BLaER1 treated with 17β-estradiol and CSF1 and Interleukin-3, amounts not matched to agents 10 nM and 100 nM (cell line): Measurements from ENCODE around the gene EWSR1.
"Not testable (repeated sequence)": the region's sequence is repeated elsewhere in the genome, so short reads cannot be mapped to it uniquely, and the experiment has no call there.

Source experiments
- H3K27ac ChIP-seq, 11 experiments: shearing (Covaris generic); formaldehyde crosslinking; 2 replicates each; pipeline ENCODE4 v1.8.1; 2022
- H3K27me3 ChIP-seq, 11 experiments: shearing (Covaris generic); formaldehyde crosslinking; 2 replicates each; pipeline ENCODE4 v1.8.1; 2022
- H3K36me3 ChIP-seq, 11 experiments: shearing (Covaris generic); formaldehyde crosslinking; 2 replicates each; pipeline ENCODE4 v1.8.1; 2022
- H3K4me1 ChIP-seq, 10 experiments: shearing (Covaris generic); formaldehyde crosslinking; 2 replicates each; pipeline ENCODE4 v1.8.1; 2022
- H3K4me2 ChIP-seq, 11 experiments: shearing (Covaris generic); formaldehyde crosslinking; 2 replicates each; pipeline ENCODE4 v1.8.1; 2022
- H3K4me3 ChIP-seq, 10 experiments: shearing (Covaris generic); formaldehyde crosslinking; 2 replicates each; pipeline ENCODE4 v1.8.1; 2022
- H3K9ac ChIP-seq, 11 experiments: shearing (Covaris generic); formaldehyde crosslinking; 2 replicates each; pipeline ENCODE4 v1.8.1; 2022
- H3K9me3 ChIP-seq, 11 experiments: shearing (Covaris generic); formaldehyde crosslinking; replicated peaks in 1 of 11; 2 replicates each; pipeline ENCODE4 v1.8.1; 2022
- H4K20me1 ChIP-seq, 11 experiments: shearing (Covaris generic); formaldehyde crosslinking; 2 replicates each; pipeline ENCODE4 v1.8.1; 2022
- Cebpa-rat ChIP-seq, 11 experiments: shearing (Covaris generic); IDR thresholded peaks; 2 replicates each; pipeline ENCODE4 v1.8.1; 2022

The EWSR1 gene, protein sequence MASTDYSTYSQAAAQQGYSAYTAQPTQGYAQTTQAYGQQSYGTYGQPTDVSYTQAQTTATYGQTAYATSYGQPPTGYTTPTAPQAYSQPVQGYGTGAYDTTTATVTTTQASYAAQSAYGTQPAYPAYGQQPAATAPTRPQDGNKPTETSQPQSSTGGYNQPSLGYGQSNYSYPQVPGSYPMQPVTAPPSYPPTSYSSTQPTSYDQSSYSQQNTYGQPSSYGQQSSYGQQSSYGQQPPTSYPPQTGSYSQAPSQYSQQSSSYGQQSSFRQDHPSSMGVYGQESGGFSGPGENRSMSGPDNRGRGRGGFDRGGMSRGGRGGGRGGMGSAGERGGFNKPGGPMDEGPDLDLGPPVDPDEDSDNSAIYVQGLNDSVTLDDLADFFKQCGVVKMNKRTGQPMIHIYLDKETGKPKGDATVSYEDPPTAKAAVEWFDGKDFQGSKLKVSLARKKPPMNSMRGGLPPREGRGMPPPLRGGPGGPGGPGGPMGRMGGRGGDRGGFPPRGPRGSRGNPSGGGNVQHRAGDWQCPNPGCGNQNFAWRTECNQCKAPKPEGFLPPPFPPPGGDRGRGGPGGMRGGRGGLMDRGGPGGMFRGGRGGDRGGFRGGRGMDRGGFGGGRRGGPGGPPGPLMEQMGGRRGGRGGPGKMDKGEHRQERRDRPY

DNA sequence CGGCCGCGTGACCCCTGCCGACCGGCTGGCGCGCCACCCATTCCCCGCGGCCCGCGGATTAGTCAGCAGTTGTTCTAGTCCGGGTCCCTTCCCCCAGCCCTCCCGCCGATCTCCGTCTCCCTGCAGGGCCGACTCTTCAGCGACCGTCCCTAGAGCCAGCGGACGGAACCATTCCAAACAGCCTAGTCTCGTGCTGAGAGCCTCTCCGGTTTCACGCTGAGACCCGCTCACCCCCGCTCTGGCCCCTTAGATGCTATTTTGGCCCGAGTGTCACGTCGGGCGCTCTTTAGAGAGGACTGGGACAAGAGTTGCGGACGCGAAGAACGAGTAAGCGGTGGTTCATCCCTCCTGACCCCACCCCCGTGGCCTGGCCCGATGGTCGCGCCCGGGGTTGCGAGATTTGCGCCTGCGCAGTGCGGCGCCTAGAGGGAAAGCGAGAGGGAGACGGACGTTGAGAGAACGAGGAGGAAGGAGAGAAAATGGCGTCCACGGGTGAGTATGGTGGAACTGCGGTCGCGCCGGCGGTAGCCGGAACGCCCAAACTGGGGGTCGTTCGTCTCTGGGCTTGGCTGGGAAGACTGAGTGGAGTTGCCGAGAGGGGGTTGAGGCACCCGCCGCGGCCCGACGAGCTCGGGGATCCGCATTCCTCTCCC is at the start of gene EWSR1, which contains the start of gene RHBDD3:
Gene EWSR1, plus strand, starts transcription at position 411 of the 653 bp plus-strand sequence. Its CDS starts 69 bp downstream, at position 480.
Gene RHBDD3, minus strand, starts transcription at position 124 of the 653 bp plus-strand sequence. CDS start 2,355 bp downstream, outside the sequence.
- peak within 1 kb of the TSS; percentile 94 to 100 (median 97) for H3K4me2 ChIP-seq
- no peak for TF ChIP-seq Cebpa-rat (IDR thresholded peaks at IDR 0.05)
- H3K4me1 ChIP-seq = peaks cover 57 to 76% (median 70%) of the 10 kb centered on the region in 10 experiments
- H3K36me3 ChIP-seq = peaks cover 45 to 70% (median 61%) of the 10 kb centered on the region in 11 experiments
- peak within 1 kb of the TSS; percentile 88 to 98 (median 95) for H3K4me3 ChIP-seq
- H3K9ac ChIP-seq = peak within 1 kb of the TSS; percentile 98 to 100 (median 100)
- no peaks in the 10 kb centered on the region for H3K27me3 ChIP-seq
- H4K20me1 ChIP-seq = peaks cover 46 to 63% (median 58%) of the 10 kb centered on the region in 11 experiments
- no peaks in the 10 kb centered on the region for H3K9me3 ChIP-seq
- H3K27ac ChIP-seq = peak within 1 kb of the TSS; percentile 99 to 100 (median 100)

DNA sequence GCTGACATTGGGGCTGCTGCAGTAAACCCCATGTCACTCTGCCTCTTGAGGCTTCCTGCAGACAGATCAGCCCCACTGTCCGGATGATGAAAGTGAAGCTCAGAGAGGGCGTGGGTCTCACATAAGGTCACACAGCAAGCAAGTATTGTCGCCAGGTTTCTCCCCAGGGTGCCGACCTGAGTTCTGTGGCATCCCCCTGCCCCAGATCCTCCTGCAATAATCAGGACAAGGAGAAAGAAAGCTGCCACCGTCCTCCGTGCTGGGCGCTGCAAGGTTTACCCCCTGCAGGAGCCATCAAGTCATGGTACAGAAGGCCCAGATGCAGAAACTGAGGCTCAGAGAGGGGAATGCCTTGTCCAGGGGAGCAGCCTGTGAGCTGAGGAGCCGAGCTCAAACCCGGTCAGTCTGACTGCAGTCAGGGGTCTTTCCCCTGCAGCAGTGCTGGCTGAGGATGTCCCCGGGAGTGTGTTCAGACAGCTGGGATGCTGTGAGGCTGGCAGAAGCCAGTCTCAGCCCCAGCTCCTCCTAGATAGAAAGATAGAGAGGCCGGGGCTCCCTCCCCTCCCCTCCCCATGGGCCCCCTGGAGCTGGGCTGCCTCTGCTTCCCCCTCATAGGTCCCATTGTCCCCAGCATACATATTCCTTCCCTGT is 49.2 kb upstream of the EWSR1 start:
- H3K4me1 ChIP-seq = peaks cover 0 to 10% (median 5%) of the 10 kb centered on the region in 10 experiments; a peak in 10 of 20 replicates
- no peak overlapping the region for H3K27ac ChIP-seq
- peaks cover 0 to 41% (median 16%) of the 10 kb centered on the region in 11 experiments; a peak in 11 of 22 replicates for H4K20me1 ChIP-seq
- H3K4me2 ChIP-seq = no peak overlapping the region
- H3K9ac ChIP-seq = no peak overlapping the region
- H3K9me3 ChIP-seq = no peaks in the 10 kb centered on the region
- H3K27me3 ChIP-seq = peaks cover 0 to 54% (median 22%) of the 10 kb centered on the region in 11 experiments; a peak in 13 of 22 replicates
- H3K36me3 ChIP-seq = no peaks in the 10 kb centered on the region
- H3K4me3 ChIP-seq = no peak overlapping the region
- TF ChIP-seq Cebpa-rat (IDR thresholded peaks at IDR 0.05) = no peak

- not testable (repeated sequence) for H3K4me2 ChIP-seq, H3K4me1 ChIP-seq, H3K9me3 ChIP-seq, H3K4me3 ChIP-seq, H3K36me3 ChIP-seq, H3K9ac ChIP-seq, H3K27ac ChIP-seq
- peaks cover 0 to 49% (median 17%) of the 10 kb centered on the region in 11 experiments; a peak in 13 of 22 replicates for H3K27me3 ChIP-seq
- H4K20me1 ChIP-seq = peaks cover 0 to 38% (median 11%) of the 10 kb centered on the region in 11 experiments; a peak in 11 of 22 replicates
Measured at GRCh38 chr22:29219409-29219782, 48.7 kb upstream of the EWSR1 start.

DNA sequence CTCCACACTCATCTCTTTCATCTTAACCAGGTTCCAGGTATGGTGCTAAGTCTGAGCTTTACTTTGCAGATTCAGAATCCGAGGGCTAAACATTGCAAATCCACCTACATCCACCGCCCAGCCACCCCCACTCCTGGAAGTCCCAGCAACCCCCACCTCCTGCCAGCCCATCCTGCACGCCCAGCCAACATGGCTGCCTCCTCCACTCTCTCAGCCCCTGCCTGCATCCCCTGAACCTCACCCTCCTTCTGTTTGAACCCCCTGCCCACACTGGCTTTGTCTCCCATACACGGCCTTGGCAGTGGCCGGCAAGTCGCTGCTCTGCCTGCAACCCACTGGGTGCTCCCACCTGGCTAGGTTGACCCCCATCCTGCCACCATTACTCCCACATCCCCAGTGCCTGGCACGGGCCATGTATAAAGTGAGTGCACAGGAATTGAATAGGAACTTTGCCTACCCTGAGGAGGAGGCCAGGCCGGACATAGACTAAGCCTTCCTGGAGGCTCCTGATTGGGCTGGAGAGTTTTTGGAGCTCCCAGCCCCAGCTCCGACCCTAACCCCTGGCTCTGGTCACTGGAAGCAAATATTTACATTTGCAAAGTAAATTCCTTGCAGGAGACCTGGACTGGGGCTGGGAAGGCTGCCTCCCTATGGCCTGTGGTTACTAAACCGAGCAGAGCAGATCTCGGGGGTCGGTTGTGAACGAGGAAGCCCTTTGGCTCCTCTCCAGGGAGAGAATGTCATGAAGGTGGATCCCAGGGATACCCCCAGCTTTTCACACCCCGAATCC is 48.0 kb upstream of the EWSR1 start:
- peaks cover 0 to 36% (median 8%) of the 10 kb centered on the region in 11 experiments; a peak in 10 of 22 replicates for H4K20me1 ChIP-seq
- no peak overlapping the region for H3K27ac ChIP-seq
- H3K9ac ChIP-seq = no peak overlapping the region
- TF ChIP-seq Cebpa-rat (IDR thresholded peaks at IDR 0.05) = no peak
- no peaks in the 10 kb centered on the region for H3K36me3 ChIP-seq
- no peak overlapping the region for H3K4me3 ChIP-seq
- H3K27me3 ChIP-seq = peaks cover 0 to 42% (median 10%) of the 10 kb centered on the region in 11 experiments; a peak in 11 of 22 replicates
- no peaks in the 10 kb centered on the region for H3K9me3 ChIP-seq
- H3K4me1 ChIP-seq = peaks cover 0 to 13% (median 7%) of the 10 kb centered on the region in 10 experiments; a peak in 13 of 20 replicates
- H3K4me2 ChIP-seq = no peak overlapping the region

- Histone ChIP-seq H3K36me3 (no peaks in the 10 kb centered on the region), H3K4me3 (no peak overlapping the region), H3K27me3 (peaks cover 0 to 9% (median 0%) of the 10 kb centered on the region in 11 experiments; a peak in 3 of 22 replicates), H3K4me2 (no peak overlapping the region), H3K9me3 (no peaks in the 10 kb centered on the region), H3K27ac (no peak overlapping the region), H4K20me1 (peaks cover 0 to 19% (median 0%) of the 10 kb centered on the region in 11 experiments; a peak in 6 of 22 replicates), H3K4me1 (peaks cover 0 to 11% (median 3%) of the 10 kb centered on the region in 10 experiments; a peak in 9 of 20 replicates), H3K9ac (no peak overlapping the region)
- no peak for TF ChIP-seq Cebpa-rat (IDR thresholded peaks at IDR 0.05)
Measured at GRCh38 chr22:29224121-29224858, 43.8 kb upstream of the EWSR1 start.

DNA sequence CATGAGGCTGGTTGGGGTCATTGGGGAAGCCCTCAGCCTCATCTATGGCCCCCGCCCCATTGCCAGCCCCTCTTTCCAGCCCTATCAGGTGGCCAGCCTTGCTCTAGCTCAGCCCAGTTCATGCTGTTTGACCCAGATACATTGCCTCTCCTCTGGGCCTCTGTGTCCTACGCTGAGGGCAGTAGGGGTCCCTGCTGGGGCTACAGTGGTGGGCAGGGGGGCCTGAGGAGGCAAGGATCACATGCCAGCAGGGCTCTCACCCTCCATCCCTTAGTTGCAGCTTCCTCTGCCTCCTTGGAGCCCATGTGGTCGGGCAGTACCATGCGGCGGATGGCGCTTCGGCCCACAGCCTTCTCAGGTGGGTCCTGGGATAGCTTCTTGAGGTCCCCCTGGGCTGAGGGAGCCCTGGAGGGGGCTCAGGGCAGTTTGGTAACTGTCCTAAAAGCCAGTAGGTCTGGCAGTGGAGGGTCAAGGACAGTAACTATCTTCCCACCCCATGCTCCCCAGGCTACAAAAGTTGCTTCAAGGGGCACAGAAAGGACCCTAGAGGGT is 43.1 kb upstream of the EWSR1 start:
- Histone ChIP-seq H3K4me3 (no peak overlapping the region), H3K4me1 (peaks cover 0 to 11% (median 3%) of the 10 kb centered on the region in 10 experiments; a peak in 9 of 20 replicates), H4K20me1 (peaks cover 0 to 19% (median 0%) of the 10 kb centered on the region in 11 experiments; a peak in 6 of 22 replicates), H3K9ac (no peak overlapping the region), H3K27ac (no peak overlapping the region), H3K27me3 (peaks cover 0 to 6% (median 0%) of the 10 kb centered on the region in 11 experiments; a peak in 3 of 22 replicates), H3K9me3 (no peaks in the 10 kb centered on the region), H3K36me3 (no peaks in the 10 kb centered on the region), H3K4me2 (peak overlapping the region in 5 of 11 experiments; percentile 20 to 43 (median 26); a peak in 10 of 22 replicates)
- no peak for TF ChIP-seq Cebpa-rat (IDR thresholded peaks at IDR 0.05)
